Nucleus accumbens (tissue), 56 donors: Measurements from ENCODE around the gene CPEB4.

Experiments
- DNase-seq, 56 donors: peaks; one replicate each; lab custom pipeline; 2025; lab: John Stamatoyannopoulos, UW

Gene CPEB4

DNA sequence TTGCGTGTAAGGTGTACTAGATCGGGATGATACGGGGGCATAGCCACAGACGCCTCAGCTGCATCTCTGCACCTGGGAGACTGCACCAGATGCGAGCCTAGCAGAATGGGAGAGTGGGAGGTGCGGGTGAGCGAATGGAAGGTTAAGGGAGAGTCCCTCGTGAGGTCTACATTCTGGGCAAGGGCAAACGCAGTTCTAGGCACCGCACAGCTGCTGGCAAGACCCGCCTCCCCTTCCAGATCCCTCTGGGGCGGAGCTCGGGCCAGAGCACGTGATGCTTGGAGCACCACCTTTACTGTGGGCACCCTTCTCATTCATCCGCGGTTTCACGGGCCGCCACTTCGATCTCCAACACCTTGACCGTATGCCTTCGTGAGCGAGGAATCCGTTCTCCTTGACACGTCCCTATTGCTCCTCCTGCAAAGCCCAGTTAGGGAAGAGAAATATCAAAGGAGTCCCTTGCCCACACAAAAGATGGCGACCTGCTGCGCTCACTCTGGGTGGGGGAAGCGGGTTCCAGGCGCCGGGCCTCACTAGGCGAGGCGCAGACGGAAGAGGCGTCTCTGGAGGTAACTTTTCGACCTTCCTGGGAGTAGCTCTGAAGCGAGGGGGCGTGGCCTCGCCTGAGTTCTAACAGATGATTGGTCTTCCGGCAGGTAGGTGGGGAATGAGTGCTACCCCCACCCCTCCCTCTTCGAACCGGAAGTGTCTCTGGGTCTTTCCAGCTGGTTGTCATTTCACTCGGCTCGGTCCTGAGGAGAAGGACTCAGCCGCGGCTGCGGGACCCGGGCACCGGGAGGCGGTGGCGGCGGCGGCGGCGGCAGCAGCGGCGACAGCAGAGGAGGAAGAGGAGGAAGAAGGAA lies at the start of gene CPEB4:
TSS of gene CPEB4 (plus strand) at position 740 of the 863 bp plus-strand sequence. CDS start 1,385 bp downstream, outside the sequence.
- DNase-seq, result peak; percentile 91 to 100 (median 99)

- DNase-seq, result no peak
These were observed 48.9 kb upstream of the CPEB4 start for GRCh38 chr5:173839117-173839713.

DNA sequence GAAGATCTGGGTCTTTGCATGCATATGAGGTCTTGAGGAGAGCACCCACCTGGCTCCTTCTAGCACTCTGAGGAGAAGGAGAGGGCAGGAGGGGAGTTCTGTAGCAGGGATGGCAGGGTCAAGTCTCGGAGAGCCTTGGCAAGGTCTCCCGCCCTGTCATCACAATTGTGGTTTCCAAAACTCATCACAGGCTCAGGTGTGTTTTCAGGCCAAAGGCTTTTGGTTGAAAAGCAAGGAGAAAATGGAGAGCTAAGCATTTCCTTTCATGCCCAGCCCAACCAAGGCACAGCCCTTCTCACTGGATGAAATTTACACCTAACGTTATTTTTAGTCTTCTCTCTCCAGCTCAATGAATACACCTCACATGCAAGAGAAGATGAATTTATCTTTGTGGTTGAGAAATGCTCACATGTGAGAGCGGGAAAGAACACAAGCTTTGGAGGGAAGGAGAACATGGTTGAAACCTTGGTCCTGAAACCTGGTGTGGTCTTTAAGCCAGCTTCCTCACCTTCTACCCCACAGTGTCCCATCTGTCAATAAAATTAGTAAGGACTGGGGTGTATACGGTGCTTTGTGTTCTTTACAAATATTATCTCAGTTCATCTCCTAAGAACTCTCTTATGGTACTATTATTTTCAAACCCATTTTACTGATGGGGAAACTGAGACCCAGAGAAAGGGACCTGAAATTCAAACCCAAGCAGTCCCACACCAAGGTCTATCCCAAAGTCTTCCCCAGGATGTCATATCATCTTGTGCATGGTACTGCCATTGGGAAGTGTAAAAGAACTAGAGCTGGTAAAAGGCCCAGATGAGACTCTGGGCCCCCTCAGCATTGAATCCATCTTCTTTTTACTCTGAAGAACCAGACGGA lies 47.8 kb upstream of the CPEB4 start:
- no peak for DNase-seq

- no peak for DNase-seq
These were observed 46.4 kb upstream of the CPEB4 start for GRCh38 chr5:173841710-173842109.

DNA sequence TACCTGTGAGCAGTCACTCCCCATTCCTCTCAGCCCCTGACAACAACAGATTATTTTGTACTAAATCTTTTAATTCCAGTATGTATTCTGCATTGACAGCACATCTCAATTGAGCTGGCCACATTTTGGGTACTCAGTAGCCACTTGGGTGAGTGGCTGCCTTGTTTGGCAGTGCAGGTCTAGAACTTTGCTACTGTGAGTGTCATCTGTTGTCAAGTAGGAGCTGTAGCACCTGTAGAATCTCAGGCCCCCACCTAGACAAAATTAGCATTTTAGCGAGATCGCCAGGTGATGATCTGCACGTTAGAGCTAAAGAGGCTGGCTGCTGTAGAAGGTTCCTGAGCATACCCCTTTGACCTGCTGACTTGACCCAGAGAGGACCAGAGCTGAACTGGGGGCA lies 44.4 kb upstream of the CPEB4 start:
- no peak for DNase-seq

- DNase-seq, result no peak
These were observed 42.8 kb upstream of the CPEB4 start for GRCh38 chr5:173845321-173845720.

DNA sequence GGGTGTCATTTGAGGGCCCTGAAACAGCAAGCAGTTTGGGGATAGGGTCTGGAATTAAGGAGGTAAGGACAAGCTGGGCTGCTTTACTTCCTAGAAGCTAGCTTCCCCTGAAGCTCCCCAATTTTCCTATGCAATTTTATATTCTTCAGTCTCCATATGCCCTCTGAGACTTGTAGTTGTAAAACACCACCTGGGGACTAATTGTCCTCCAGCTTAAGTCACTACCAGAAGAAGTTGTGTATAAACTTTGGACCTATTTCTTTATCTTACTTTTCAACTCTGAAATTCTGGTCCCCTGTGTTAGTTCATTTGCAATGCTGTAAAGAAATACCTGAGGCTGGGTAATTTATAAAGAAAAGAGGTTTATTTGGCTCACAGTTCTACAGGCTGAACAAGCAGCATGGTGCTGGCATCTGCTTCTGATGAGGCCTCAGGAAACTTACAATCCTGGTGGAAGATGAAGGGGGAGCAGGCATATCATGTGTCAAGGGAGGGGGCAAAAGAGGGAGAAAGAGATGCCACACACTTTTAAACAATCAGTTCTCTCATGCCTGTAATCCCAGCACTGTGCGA lies 41.1 kb upstream of the CPEB4 start:
- no peak for DNase-seq

DNA sequence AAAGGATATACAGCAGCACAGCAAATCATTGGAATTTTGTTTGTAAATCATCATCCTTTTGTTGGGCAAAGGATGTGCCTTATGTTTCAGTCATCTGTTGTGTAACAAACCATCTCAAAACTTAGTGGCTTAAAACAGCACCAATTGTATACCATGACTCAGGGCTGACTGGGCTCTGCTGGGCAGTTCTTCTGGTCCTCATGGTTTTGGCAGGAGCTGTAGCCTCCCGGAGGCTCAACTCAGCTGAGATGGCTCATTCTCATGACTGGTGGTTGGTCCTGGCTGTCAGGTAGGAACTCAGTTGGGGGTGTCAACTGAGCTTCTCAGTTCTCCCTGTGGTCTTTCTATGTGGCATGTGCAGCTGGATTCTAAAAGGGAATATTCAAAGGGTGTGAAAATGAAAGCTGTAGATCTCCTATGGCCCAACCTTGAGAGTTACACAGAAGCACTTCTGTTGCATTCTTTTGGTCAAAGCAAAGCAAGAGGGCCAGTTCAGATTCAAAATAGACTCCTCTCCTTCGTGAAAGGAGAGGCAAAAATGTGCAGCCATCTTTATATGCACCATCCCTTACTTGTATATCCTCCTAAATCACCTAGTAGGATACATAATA lies 39.1 kb upstream of the CPEB4 start:
- DNase-seq, result no peak

- DNase-seq, result no peak
These were observed 38.2 kb upstream of the CPEB4 start for GRCh38 chr5:173849908-173850307.

DNA sequence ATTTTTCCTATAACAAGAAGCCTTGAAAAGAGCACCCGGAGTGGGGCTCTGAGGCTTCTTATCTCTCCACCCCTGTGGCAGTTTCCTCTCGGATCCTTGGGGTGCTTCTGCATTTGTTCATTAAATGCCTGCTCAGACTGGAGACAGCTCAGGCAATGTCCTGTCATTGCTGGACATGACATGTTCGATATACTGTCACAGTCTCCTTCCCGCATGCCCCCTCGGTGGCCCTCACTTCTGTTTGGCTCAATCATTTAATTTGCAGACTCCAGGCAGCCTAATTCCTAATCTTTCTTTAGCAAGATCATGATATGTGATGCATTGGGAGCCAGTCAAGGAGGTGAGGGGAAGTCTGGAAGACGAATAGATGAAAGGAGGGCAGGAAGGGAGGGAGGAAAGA lies 37.5 kb upstream of the CPEB4 start:
- DNase-seq, result no peak

GRCh38 chr5:173851595-173852243 lies 36.4 kb upstream of the CPEB4 start:
- no peak for DNase-seq

DNA sequence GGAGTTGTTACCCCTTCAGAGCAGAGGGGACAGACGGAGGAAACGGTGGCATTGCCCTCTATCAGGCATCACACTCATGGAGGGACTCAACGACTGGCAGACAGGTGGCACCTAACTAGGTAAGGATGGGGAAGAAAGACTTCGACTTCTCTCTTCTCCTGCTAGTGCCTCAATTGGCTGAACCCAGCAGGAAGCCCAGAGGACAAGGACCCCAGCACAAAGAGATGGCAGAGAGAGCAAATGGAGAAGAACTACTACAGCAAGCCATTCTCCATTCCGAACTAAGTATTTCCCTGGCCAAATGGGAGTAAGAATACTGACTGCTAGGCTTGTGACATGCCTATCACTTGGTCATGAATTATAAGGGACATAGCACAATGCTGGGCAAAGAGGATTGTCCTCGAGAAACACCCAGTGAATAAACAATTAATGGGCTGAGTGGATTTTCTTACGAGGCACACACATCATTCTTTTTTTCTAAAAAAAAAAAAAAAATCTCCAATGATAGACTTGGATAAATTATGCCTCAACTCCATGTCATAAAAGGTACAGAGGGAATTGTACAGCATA lies 35.3 kb upstream of the CPEB4 start:
- no peak for DNase-seq

DNA sequence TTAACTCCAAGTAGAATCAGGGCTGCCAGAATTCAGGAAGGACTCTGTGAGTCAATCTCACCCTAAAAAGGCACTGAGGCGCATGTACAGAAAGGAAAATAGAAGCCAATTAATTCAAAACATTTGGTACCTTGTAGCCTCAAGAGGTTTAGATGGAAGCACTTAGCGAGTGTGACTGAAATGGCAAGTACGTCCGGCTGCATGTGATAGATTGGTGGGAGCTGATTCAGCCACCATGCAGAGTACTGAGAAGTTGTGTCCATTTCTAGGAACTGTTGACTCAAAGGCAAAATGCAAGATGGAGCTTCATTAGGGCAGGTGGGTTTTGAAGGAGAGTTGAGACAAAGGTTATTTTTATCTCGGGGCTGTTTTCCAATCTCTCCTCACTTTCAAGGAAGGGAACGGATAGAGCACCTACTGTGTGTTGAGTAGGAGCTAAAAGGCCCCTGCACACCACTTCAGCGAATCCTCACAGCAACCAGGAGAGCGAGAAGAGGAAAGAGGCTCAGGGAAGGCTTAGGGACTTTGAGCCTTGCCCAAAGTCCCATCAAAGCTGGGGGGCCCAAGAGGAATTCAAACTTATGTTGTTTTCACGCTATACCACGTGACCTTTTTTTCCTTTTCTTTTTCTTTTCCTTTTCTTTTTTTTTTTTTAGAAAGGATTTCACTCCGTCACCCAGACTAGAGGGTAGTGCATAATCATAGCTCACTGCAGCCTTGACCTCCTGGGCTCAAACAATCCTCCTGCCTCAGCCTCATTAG lies 34.6 kb upstream of the CPEB4 start:
- DNase-seq, result no peak

DNA sequence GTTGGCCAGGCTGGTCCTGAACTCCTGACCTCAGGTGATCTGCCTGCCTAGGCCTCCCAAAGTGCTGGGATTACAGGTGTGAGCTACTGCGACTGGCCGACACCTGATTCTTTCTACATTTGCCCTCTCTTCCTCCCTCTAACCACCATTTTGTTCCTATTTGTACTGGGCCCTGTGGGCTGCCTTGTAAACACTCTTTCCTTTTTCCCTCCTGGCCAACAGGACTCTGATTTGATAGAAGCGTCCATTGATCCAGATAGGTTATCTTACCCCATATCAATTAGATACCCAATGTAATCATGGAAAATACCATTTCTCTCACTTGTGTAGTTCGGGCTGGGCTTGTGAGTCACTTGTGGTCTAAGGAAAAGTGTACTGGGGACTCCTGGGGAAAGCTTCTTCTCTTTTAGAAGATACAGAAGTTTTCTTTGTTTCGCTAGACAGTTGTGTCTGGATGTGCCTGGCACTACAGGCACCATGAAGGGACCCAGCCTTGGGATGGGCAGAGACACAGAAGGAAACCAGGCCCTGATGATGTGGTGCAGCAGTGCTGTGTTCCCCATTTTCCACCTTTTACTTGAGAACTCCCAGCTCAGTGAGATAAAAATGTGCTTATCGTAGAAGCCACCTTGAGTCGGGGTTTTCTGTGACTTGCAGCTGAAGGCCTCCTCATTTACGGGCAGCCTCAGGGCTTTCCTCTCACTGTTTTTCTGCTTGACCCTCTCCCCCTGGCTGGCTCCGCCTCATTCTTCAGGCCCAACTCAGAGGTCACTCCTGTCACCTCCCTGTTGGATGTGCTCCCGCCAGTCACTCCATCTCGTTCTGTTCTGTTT lies 32.8 kb upstream of the CPEB4 start:
- no peak for DNase-seq

DNA sequence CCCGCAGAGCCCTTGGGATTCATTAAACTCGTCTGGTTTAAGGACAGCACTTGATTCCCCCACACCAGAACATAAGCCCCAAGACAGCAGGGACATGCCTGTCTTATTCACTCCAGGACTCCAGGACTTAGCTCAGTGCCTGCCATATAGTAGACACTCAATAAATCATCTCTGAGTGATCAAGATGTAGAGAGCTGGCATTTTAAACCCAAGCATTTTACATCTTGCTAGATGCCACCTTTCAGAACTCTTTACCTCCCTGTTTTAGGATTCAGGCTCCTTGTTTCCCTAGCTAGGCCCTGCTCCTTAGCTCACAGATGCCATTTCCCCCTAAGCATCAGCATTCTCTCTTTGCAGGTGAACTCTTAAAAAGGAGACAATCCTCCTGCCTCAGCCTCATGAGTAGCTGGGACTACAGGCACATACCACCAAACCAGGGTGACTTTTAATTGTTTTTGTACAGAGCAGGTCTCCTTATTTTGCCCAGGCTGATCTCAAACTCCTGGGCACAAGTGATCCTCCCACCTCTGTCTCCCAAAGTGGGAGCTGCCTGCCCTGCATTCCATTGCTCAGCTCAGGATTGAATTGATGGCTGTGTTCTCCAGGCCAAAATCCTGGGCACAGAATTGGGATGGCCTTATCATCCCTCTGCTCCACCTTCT lies 32.0 kb upstream of the CPEB4 start:
- no peak for DNase-seq

- no peak for DNase-seq
These were observed 30.9 kb upstream of the CPEB4 start for GRCh38 chr5:173857234-173857633.

- DNase-seq, result no peak
These were observed 30.0 kb upstream of the CPEB4 start for GRCh38 chr5:173858021-173858669.
